AG10803 (cell line): ENCODE measurements around the gene FCHSD2.

Experiments used
- DNase-seq: peaks from one replicate; pipeline ENCODE4 v3.0.0; 2010; ENCODE audit warnings: low read depth
- H3K4me3 ChIP-seq: 2 replicates; pipeline ENCODE4 v1.5.1; 2011; ENCODE audit warnings: mild to moderate bottlenecking, low read length, control low read depth
- CTCF ChIP-seq: conservative IDR thresholded peaks from 2 replicates; pipeline ENCODE4 v1.5.1; 2011; ENCODE audit warnings: mild to moderate bottlenecking, low read length, control low read depth, inconsistent platforms

The FCHSD2 gene

GRCh38 chr11:73117071-73117470 lies 25.0 kb downstream of the FCHSD2 start:
- no peak overlapping the region for H3K4me3 ChIP-seq
- no peak for DNase-seq
- no peak for TF ChIP-seq CTCF

GRCh38 chr11:73116636-73117035 lies 25.5 kb downstream of the FCHSD2 start:
- H3K4me3 ChIP-seq, result no peak overlapping the region
- no peak for TF ChIP-seq CTCF
- DNase-seq, result no peak

GRCh38 chr11:73114835-73115220 lies 27.3 kb downstream of the FCHSD2 start:
- no peak overlapping the region for H3K4me3 ChIP-seq
- no peak for TF ChIP-seq CTCF
- DNase-seq, result no peak

- no peak for TF ChIP-seq CTCF
- no peak for DNase-seq
- no peak overlapping the region for H3K4me3 ChIP-seq
Measured at GRCh38 chr11:73114110-73114834, 27.8 kb downstream of the FCHSD2 start.

GRCh38 chr11:73113426-73113825 lies 28.7 kb downstream of the FCHSD2 start:
- DNase-seq, result no peak
- H3K4me3 ChIP-seq, result no peak overlapping the region
- TF ChIP-seq CTCF, result no peak

- H3K4me3 ChIP-seq, result no peak overlapping the region
- no peak for TF ChIP-seq CTCF
- no peak for DNase-seq
Measured at GRCh38 chr11:73107597-73107996, 34.5 kb downstream of the FCHSD2 start.

- TF ChIP-seq CTCF, result no peak
- no peak overlapping the region for H3K4me3 ChIP-seq
- DNase-seq, result no peak
Measured at GRCh38 chr11:73106347-73106746, 35.8 kb downstream of the FCHSD2 start.
